Spleen (tissue), 7 donors: ENCODE results near the gene SGPP1.

ENCODE experiments used
- CTCF ChIP-seq, 11 experiments: fragments of 200-600 bp in 7 of 11; fragments of 450-650 bp in 4 of 11; sonication (generic) in 4 of 11; IDR thresholded peaks in 8 of 11; conservative IDR thresholded peaks in 3 of 11; 1 replicate in 7 of 11; 2 replicates in 4 of 11; pipeline versions ENCODE4 v1.4.0 to v1.8.0; 2016 to 2021; ENCODE audit warnings: antibody characterized with exemption in 11 of 11, inconsistent platforms in 4 of 11, mild to moderate bottlenecking in 1 of 11
- POLR2AphosphoS5 ChIP-seq, 3 donors: sonication (generic); formaldehyde crosslinking; IDR thresholded peaks; one replicate each; pipeline ENCODE4 v1.5.1; 2017; ENCODE audit warnings: antibody characterized with exemption in 3 of 3
- donor health status: DM: no; HTN: no; CAD: no; lungs with moderate emphysema.
- donor health status: DM: no; HTN: no; CAD: no.
- donor health status: DM: no; HTN: no; CAD: no.

- TF ChIP-seq CTCF (IDR thresholded peaks at IDR 0.05 in 8 of 11, conservative IDR thresholded peaks at IDR 0.05 in 3 of 11): no peak
- no peak for TF ChIP-seq POLR2AphosphoS5 (IDR thresholded peaks at IDR 0.05)
These were observed 1.4 kb downstream of the SGPP1 start for GRCh38 chr14:63726499-63726898.
